Measurements from ENCODE around the gene TNFRSF14. TPM values are rescaled to one million over a fixed set of nuclear protein-coding genes. Genes with fewer than 3 reads are reported as not detected.

The TNFRSF14 gene
- total and polyA plus RNA-seq, 9 of the 15 experiments (the other 6 are each of a cell fraction or from before 2014, with no cell fraction given): 0.11 to 2.3 (median 0.68) TPM; not detected in 2

DNA sequence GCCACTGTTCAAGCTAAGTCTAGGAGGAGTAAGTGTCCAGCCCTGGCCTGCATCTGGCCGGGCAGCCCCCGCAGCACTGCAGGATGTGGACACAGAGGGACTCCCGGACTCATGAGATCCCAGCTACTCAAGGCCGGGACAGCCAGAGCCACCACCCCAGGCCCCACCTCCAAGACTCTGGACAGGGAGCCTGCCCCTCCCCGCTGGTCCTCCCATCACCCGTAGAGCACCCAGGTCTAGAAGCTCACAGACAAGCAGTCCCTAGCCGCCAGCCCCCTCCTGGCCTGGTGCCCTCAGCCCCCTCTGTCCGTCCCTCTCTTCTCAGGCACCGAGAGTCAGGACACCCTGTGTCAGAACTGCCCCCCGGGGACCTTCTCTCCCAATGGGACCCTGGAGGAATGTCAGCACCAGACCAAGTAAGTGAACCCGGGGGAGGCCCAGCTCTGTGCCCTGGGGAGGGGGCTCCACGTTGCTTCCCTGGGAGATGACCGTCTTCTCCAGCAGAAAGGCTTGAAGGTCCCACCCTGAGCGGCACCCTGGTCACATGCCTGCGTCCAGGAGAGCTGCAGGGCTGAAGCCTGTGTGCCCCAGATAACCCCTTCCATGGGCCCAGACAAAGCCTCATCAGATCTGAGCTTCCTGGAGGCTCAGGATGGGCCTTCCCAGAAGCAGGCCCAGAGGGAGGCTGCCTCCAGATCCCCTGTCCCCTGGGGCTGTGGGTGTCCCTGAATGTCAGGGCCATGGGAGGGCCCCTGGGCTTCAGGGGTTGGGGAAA, 4.3 kb downstream of the TNFRSF14 start (continued):
- TF ChIP-seq, protein P1, sequence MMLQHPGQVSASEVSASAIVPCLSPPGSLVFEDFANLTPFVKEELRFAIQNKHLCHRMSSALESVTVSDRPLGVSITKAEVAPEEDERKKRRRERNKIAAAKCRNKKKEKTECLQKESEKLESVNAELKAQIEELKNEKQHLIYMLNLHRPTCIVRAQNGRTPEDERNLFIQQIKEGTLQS (IDR thresholded peaks at IDR 0.05): no peak
- TF ChIP-seq, protein P1 (CRISPR knock-in tag; conservative IDR thresholded peaks at IDR 0.05): no peak
- no peak for TF ChIP-seq PHF21A (IDR thresholded peaks at IDR 0.05; ENCODE audit: borderline replicate concordance, low read depth)
- TF ChIP-seq, protein P2, sequence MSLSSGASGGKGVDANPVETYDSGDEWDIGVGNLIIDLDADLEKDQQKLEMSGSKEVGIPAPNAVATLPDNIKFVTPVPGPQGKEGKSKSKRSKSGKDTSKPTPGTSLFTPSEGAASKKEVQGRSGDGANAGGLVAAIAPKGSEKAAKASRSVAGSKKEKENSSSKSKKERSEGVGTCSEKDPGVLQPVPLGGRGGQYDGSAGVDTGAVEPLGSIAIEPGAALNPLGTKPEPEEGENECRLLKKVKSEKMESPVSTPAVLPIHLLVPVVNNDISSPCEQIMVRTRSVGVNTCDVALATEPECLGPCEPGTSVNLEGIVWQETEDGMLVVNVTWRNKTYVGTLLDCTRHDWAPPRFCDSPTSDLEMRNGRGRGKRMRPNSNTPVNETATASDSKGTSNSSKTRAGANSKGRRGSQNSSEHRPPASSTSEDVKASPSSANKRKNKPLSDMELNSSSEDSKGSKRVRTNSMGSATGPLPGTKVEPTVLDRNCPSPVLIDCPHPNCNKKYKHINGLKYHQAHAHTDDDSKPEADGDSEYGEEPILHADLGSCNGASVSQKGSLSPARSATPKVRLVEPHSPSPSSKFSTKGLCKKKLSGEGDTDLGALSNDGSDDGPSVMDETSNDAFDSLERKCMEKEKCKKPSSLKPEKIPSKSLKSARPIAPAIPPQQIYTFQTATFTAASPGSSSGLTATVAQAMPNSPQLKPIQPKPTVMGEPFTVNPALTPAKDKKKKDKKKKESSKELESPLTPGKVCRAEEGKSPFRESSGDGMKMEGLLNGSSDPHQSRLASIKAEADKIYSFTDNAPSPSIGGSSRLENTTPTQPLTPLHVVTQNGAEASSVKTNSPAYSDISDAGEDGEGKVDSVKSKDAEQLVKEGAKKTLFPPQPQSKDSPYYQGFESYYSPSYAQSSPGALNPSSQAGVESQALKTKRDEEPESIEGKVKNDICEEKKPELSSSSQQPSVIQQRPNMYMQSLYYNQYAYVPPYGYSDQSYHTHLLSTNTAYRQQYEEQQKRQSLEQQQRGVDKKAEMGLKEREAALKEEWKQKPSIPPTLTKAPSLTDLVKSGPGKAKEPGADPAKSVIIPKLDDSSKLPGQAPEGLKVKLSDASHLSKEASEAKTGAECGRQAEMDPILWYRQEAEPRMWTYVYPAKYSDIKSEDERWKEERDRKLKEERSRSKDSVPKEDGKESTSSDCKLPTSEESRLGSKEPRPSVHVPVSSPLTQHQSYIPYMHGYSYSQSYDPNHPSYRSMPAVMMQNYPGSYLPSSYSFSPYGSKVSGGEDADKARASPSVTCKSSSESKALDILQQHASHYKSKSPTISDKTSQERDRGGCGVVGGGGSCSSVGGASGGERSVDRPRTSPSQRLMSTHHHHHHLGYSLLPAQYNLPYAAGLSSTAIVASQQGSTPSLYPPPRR (CRISPR knock-in tag; IDR thresholded peaks at IDR 0.05; ENCODE audit: borderline replicate concordance): no peak
- TF ChIP-seq SMAD2 (IDR thresholded peaks at IDR 0.05; ENCODE audit: low read depth, low read length): no peak
- no peak for TF ChIP-seq CTBP1 (IDR thresholded peaks at IDR 0.05; ENCODE audit: borderline replicate concordance)
- TF ChIP-seq CBFA2T2 (conservative IDR thresholded peaks at IDR 0.05): peak; percentile 33; the same call in 1 of the 2 replicates
- no peak for TF ChIP-seq ZNF766 (CRISPR knock-in tag; conservative IDR thresholded peaks at IDR 0.05)
- no peak for TF ChIP-seq ESRRA (IDR thresholded peaks at IDR 0.05; ENCODE audit: borderline replicate concordance, low read depth)
- no peak for TF ChIP-seq ZNF41 (CRISPR knock-in tag; conservative IDR thresholded peaks at IDR 0.05)
- no peak for TF ChIP-seq TBL1XR1 (IDR thresholded peaks at IDR 0.05; ENCODE audit: low read length in 2 of 2)
- TF ChIP-seq, protein P3, sequence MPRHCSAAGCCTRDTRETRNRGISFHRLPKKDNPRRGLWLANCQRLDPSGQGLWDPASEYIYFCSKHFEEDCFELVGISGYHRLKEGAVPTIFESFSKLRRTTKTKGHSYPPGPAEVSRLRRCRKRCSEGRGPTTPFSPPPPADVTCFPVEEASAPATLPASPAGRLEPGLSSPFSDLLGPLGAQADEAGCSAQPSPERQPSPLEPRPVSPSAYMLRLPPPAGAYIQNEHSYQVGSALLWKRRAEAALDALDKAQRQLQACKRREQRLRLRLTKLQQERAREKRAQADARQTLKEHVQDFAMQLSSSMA (CRISPR knock-in tag; IDR thresholded peaks at IDR 0.05): no peak
- TF ChIP-seq, protein P4, sequence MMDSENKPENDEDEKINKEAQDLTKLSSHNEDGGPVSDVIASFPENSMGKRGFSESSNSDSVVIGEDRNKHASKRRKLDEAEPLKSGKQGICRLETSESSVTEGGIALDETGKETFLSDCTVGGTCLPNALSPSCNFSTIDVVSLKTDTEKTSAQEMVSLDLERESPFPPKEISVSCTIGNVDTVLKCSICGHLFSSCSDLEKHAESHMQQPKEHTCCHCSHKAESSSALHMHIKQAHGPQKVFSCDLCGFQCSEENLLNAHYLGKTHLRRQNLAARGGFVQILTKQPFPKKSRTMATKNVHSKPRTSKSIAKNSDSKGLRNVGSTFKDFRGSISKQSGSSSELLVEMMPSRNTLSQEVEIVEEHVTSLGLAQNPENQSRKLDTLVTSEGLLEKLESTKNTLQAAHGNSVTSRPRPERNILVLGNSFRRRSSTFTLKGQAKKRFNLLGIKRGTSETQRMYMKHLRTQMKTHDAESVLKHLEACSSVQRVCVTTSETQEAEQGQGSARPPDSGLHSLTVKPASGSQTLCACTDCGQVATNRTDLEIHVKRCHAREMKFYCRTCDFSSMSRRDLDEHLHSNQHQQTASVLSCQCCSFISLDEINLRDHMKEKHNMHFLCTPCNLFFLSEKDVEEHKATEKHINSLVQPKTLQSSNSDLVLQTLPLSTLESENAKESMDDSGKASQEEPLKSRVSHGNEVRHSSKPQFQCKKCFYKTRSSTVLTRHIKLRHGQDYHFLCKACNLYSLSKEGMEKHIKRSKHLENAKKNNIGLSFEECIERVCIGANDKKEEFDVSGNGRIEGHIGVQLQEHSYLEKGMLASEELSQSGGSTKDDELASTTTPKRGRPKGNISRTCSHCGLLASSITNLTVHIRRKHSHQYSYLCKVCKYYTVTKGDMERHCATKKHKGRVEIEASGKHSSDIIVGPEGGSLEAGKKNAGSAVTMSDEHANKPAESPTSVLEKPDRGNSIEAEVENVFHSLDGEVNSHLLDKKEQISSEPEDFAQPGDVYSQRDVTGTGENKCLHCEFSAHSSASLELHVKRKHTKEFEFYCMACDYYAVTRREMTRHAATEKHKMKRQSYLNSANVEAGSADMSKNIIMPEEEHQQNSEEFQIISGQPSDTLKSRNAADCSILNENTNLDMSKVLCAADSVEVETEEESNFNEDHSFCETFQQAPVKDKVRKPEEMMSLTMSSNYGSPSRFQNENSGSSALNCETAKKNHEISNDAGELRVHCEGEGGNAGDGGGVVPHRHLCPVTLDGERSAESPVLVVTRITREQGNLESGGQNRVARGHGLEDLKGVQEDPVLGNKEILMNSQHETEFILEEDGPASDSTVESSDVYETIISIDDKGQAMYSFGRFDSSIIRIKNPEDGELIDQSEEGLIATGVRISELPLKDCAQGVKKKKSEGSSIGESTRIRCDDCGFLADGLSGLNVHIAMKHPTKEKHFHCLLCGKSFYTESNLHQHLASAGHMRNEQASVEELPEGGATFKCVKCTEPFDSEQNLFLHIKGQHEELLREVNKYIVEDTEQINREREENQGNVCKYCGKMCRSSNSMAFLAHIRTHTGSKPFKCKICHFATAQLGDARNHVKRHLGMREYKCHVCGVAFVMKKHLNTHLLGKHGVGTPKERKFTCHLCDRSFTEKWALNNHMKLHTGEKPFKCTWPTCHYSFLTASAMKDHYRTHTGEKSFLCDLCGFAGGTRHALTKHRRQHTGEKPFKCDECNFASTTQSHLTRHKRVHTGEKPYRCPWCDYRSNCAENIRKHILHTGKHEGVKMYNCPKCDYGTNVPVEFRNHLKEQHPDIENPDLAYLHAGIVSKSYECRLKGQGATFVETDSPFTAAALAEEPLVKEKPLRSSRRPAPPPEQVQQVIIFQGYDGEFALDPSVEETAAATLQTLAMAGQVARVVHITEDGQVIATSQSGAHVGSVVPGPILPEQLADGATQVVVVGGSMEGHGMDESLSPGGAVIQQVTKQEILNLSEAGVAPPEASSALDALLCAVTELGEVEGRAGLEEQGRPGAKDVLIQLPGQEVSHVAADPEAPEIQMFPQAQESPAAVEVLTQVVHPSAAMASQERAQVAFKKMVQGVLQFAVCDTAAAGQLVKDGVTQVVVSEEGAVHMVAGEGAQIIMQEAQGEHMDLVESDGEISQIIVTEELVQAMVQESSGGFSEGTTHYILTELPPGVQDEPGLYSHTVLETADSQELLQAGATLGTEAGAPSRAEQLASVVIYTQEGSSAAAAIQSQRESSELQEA (IDR thresholded peaks at IDR 0.05; ENCODE audit: low read depth): no peak
